WTC11 (cell line): ENCODE results near the gene ECE1. TPM values are rescaled to one million over a fixed set of nuclear protein-coding genes. Genes with fewer than 3 reads are reported as not detected.

Source experiments
- ATAC-seq: fragments of 200-7000 bp; cut with Tn5 transposase; 2 replicates; pipeline ENCODE4 v1.10.0; 2021; ENCODE audit warnings: mild to moderate bottlenecking, moderate library complexity
- CTCF ChIA-PET: fragments of 300-600 bp; sonication (Branson Sonifier 250); formaldehyde crosslinking; loops from one replicate; lab custom pipeline; 2021; ENCODE audit warnings: antibody characterized with exemption; lab: Charles Lee
- POLR2A ChIA-PET: fragments of 350-600 bp; sonication (Branson Sonifier 250); formaldehyde crosslinking; loops from one replicate; lab custom pipeline; 2021; ENCODE audit warnings: antibody characterized with exemption; lab: Charles Lee
- DNase-seq: peaks from one replicate; pipeline ENCODE4 v3.0.0; 2021; ENCODE audit warnings: low spot score
- H3K27ac Mint-ChIP-seq: 2 replicates; pipeline ENCODE4 v1.8.0; 2021; ENCODE audit warnings: mixed read lengths
- H3K27me3 Mint-ChIP-seq: 2 replicates; pipeline ENCODE4 v1.8.0; 2021; ENCODE audit warnings: low read depth, mild to moderate bottlenecking, moderate library complexity, mixed read lengths
- H3K36me3 Mint-ChIP-seq: 2 replicates; pipeline ENCODE4 v1.8.0; 2021; ENCODE audit warnings: mixed read lengths
- H3K4me1 Mint-ChIP-seq: 2 replicates; pipeline ENCODE4 v1.8.0; 2022; ENCODE audit warnings: mixed read lengths
- H3K4me3 Mint-ChIP-seq: 2 replicates; pipeline ENCODE4 v1.8.0; 2021; ENCODE audit warnings: mild to moderate bottlenecking, moderate library complexity, mixed read lengths
- H3K9me3 Mint-ChIP-seq: 2 replicates; pipeline ENCODE4 v1.8.0; 2021; ENCODE audit warnings: mixed read lengths
- ARID4B ChIP-seq: sonication (generic); formaldehyde crosslinking; IDR thresholded peaks from 2 replicates; pipeline ENCODE4 v1.8.0; 2023; ENCODE audit warnings: missing genetic modification reagents, mild to moderate bottlenecking, borderline replicate concordance
- ATF3 ChIP-seq: sonication (generic); formaldehyde crosslinking; conservative IDR thresholded peaks from 2 replicates; pipeline ENCODE4 v1.8.1; 2022; ENCODE audit warnings: mild to moderate bottlenecking, missing genetic modification reagents
- CTCF ChIP-seq: fragments of 200-600 bp; IDR thresholded peaks from 2 replicates; pipeline ENCODE4 v1.8.0; 2022; ENCODE audit warnings: antibody characterized with exemption
- E2F1 ChIP-seq: sonication (generic); formaldehyde crosslinking; IDR thresholded peaks from 2 replicates; pipeline ENCODE4 v1.8.0; 2022; ENCODE audit warnings: mild to moderate bottlenecking, missing genetic modification reagents
- FOXK1 ChIP-seq: sonication (generic); formaldehyde crosslinking; IDR thresholded peaks from 2 replicates; pipeline ENCODE4 v1.8.0; 2022; ENCODE audit warnings: mild to moderate bottlenecking, moderate library complexity, missing genetic modification reagents
- GABPB1 ChIP-seq: sonication (generic); formaldehyde crosslinking; IDR thresholded peaks from 2 replicates; pipeline ENCODE4 v1.8.1; 2023; ENCODE audit warnings: mild to moderate bottlenecking, missing genetic modification reagents
- HMGA2 ChIP-seq: fragments of 250-450 bp; sonication (Bioruptor Pico); IDR thresholded peaks from 2 replicates; pipeline ENCODE4 v1.4.0; 2021; ENCODE audit warnings: mild to moderate bottlenecking, moderate library complexity
- IRF1 ChIP-seq: sonication (generic); formaldehyde crosslinking; IDR thresholded peaks from 2 replicates; pipeline ENCODE4 v1.8.0; 2023; ENCODE audit warnings: missing genetic modification reagents
- RELA ChIP-seq: sonication (generic); formaldehyde crosslinking; IDR thresholded peaks from 2 replicates; pipeline ENCODE4 v1.8.1; 2022; ENCODE audit warnings: missing genetic modification reagents, mild to moderate bottlenecking, borderline replicate concordance
- STAT6 ChIP-seq: sonication (generic); formaldehyde crosslinking; conservative IDR thresholded peaks from 2 replicates; pipeline ENCODE4 v1.8.1; 2023; ENCODE audit warnings: mild to moderate bottlenecking, low read depth, missing genetic modification reagents, moderate library complexity
- ZNF232 ChIP-seq: sonication (generic); formaldehyde crosslinking; IDR thresholded peaks from 2 replicates; pipeline ENCODE4 v1.8.0; 2022; ENCODE audit warnings: mild to moderate bottlenecking, missing genetic modification reagents
- ZNF263 ChIP-seq: sonication (generic); formaldehyde crosslinking; IDR thresholded peaks from 2 replicates; pipeline ENCODE4 v1.8.1; 2022; ENCODE audit warnings: low read depth, mild to moderate bottlenecking, moderate library complexity, missing genetic modification reagents
- ZNF423 ChIP-seq: fragments of 250-450 bp; sonication (Bioruptor Pico); IDR thresholded peaks from 2 replicates; pipeline ENCODE4 v2.1.2; 2022; ENCODE audit warnings: mild to moderate bottlenecking, moderate library complexity
- ZNF512 ChIP-seq: sonication (generic); formaldehyde crosslinking; IDR thresholded peaks from 2 replicates; pipeline ENCODE4 v1.8.1; 2022; ENCODE audit warnings: missing genetic modification reagents, borderline replicate concordance
- total RNA-seq: library from RNA; stranded (reverse); gene quantifications from 3 replicates; pipeline ENCODE4 v1.2.3, GENCODE V29; 2021

Gene ECE1
- total RNA-seq, 1 experiment from 2014 or later = 45.0 TPM

GRCh38 chr1:21175324-21175669, 115.0 kb downstream of the ECE1 start:
- POLR2A ChIA-PET = no interaction called here
- Mint-ChIP-seq H3K4me3 (peak overlapping the region; percentile 82), H3K9me3 (no peaks in the 10 kb centered on the region), H3K27ac (peak overlapping the region; percentile 8; the same call in 1 of the 2 replicates), H3K4me1 (peaks cover 18% of the 10 kb centered on the region), H3K27me3 (peaks cover 23% of the 10 kb centered on the region), H3K36me3 (peaks cover 15% of the 10 kb centered on the region)
- TF ChIP-seq ZNF263 (CRISPR knock-in tag) = no peak
- TF ChIP-seq ARID4B = no peak
- TF ChIP-seq HMGA2 (CRISPR knock-in tag) = no peak
- no peak for TF ChIP-seq CTCF
- no peak for TF ChIP-seq STAT6
- TF ChIP-seq ZNF232 (CRISPR knock-in tag) = no peak
- TF ChIP-seq GABPB1 (CRISPR knock-in tag) = no peak
- TF ChIP-seq E2F1 (CRISPR knock-in tag) = no peak
- TF ChIP-seq ATF3 (CRISPR knock-in tag) = no peak
- no peak for TF ChIP-seq FOXK1 (CRISPR knock-in tag)
- no peak for TF ChIP-seq ZNF423 (CRISPR knock-in tag)
- TF ChIP-seq IRF1 (CRISPR knock-in tag) = no peak
- no peak for TF ChIP-seq RELA
- no peak for TF ChIP-seq ZNF512
- ATAC-seq = no peak
- DNase-seq = no peak
- CTCF ChIA-PET = no interaction called here
